ENCODE measurements around the gene SOX2.
A peak's percentile ranks its signal among the peaks of the same experiment; 100 is the strongest.

The SOX2 gene

GRCh38 chr3:181715571-181716340, 4.0 kb downstream of the SOX2 start:
- H3K4me3 ChIP-seq (ENCODE audit: low read depth, low read length): peak overlapping the region; percentile 81
- no peak for DNase-seq (ENCODE audit: low read depth)
- TF ChIP-seq CTCF (IDR thresholded peaks at IDR 0.05; ENCODE audit: low read depth, low read length, missing control alignments): no peak
- in situ Hi-C loops (cut with HindIII; ENCODE audit: low sequenced_read_pairs): no loop called here

- in situ Hi-C loops (cut with HindIII; ENCODE audit: low sequenced_read_pairs): no loop called here
- DNase-seq (ENCODE audit: low read depth): no peak
- TF ChIP-seq CTCF (IDR thresholded peaks at IDR 0.05; ENCODE audit: low read depth, low read length, missing control alignments): no peak
- peak overlapping the region; percentile 81 for H3K4me3 ChIP-seq (ENCODE audit: low read depth, low read length)
Observed at GRCh38 chr3:181716966-181717365, 5.2 kb downstream of the SOX2 start.

- in situ Hi-C loops (cut with HindIII; ENCODE audit: low sequenced_read_pairs): no loop called here
- peak overlapping the region; percentile 5 for H3K4me3 ChIP-seq (ENCODE audit: low read depth, low read length)
- no peak for TF ChIP-seq CTCF (IDR thresholded peaks at IDR 0.05; ENCODE audit: low read depth, low read length, missing control alignments)
- no peak for DNase-seq (ENCODE audit: low read depth)
Observed at GRCh38 chr3:181717549-181718171, 5.9 kb downstream of the SOX2 start.

- no peak for TF ChIP-seq CTCF (IDR thresholded peaks at IDR 0.05; ENCODE audit: low read depth, low read length, missing control alignments)
- DNase-seq (ENCODE audit: low read depth): no peak
- H3K4me3 ChIP-seq (ENCODE audit: low read depth, low read length): peak overlapping the region; percentile 9
- in situ Hi-C loops (cut with HindIII; ENCODE audit: low sequenced_read_pairs): no loop called here
Observed at GRCh38 chr3:181718369-181718768, 6.6 kb downstream of the SOX2 start.

- in situ Hi-C loops (cut with HindIII; ENCODE audit: low sequenced_read_pairs): no loop called here
Observed at GRCh38 chr3:181718987-181719911, 7.5 kb downstream of the SOX2 start.

More at GRCh38 chr3:181718987-181719911, 7.5 kb downstream of the SOX2 start:
- no peak for TF ChIP-seq CTCF (IDR thresholded peaks at IDR 0.05; ENCODE audit: low read depth, low read length, missing control alignments)
- no peak for DNase-seq (ENCODE audit: low read depth)
- peak overlapping the region; percentile 20 for H3K4me3 ChIP-seq (ENCODE audit: low read depth, low read length)
